ENCODE measurements around the gene LIME1.
A peak's percentile ranks its signal among the peaks of the same experiment; 100 is the strongest.

Gene LIME1

GRCh38 chr20:63693733-63694583, 42.5 kb upstream of the LIME1 start:
- H3K27ac ChIP-seq (ENCODE audit: low read depth, low read length), result no peak overlapping the region
- no peaks in the 10 kb centered on the region for H3K36me3 ChIP-seq (ENCODE audit: control insufficient read depth, insufficient read depth, low read length)
- no peak overlapping the region for H3K9ac ChIP-seq (ENCODE audit: low read length)
- no peaks in the 10 kb centered on the region for H3K27me3 ChIP-seq (ENCODE audit: control insufficient read depth, insufficient read depth, low read length)
- peaks cover 4% of the 10 kb centered on the region for H3K4me1 ChIP-seq (ENCODE audit: control insufficient read depth, insufficient read depth, low read length)
- H3K4me3 ChIP-seq (ENCODE audit: low read length), result no peak overlapping the region

DNA sequence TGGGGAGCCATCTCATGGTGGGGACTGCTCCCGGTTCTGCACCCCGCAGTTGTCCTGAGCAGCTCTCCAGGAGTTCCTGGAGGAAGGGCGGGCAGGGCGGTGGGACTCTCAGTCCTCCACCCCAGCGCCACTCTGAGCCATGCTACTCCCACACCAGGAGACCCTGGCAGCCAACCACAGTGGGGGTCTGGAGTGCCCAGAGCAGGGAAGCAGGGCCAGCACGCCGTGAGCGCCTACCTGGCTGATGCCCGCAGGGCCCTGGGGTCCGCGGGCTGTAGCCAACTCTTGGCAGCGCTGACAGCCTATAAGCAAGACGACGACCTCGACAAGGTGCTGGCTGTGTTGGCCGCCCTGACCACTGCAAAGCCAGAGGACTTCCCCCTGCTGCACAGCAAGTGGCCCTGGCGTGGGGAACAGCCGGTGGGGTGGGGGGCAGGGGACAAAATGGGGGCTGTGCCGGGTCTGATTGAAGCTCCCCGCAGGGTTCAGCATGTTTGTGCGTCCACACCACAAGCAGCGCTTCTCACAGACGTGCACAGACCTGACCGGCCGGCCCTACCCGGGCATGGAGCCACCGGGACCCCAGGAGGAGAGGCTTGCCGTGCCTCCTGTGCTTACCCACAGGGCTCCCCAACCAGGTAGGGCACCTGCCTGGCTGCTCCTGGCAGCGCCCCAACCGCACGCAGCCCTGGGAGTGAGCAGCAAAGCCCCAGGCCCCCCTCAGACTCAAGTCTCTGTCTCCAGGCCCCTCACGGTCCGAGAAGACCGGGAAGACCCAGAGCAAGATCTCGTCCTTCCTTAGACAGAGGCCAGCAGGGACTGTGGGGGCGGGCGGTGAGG, 41.7 kb upstream of the LIME1 start:
- Histone ChIP-seq H3K9ac (ENCODE audit: low read length) (no peak overlapping the region), H3K4me1 (ENCODE audit: control insufficient read depth, insufficient read depth, low read length) (peaks cover 4% of the 10 kb centered on the region), H3K36me3 (ENCODE audit: control insufficient read depth, insufficient read depth, low read length) (no peaks in the 10 kb centered on the region), H3K4me3 (ENCODE audit: low read length) (no peak overlapping the region), H3K27me3 (ENCODE audit: control insufficient read depth, insufficient read depth, low read length) (no peaks in the 10 kb centered on the region), H3K27ac (ENCODE audit: low read depth, low read length) (no peak overlapping the region)

GRCh38 chr20:63695424-63696305, 40.8 kb upstream of the LIME1 start:
- no peaks in the 10 kb centered on the region for H3K27me3 ChIP-seq (ENCODE audit: control insufficient read depth, insufficient read depth, low read length)
- no peak overlapping the region for H3K4me3 ChIP-seq (ENCODE audit: low read length)
- peaks cover 4% of the 10 kb centered on the region for H3K4me1 ChIP-seq (ENCODE audit: control insufficient read depth, insufficient read depth, low read length)
- no peak overlapping the region for H3K9ac ChIP-seq (ENCODE audit: low read length)
- H3K36me3 ChIP-seq (ENCODE audit: control insufficient read depth, insufficient read depth, low read length), result no peaks in the 10 kb centered on the region
- no peak overlapping the region for H3K27ac ChIP-seq (ENCODE audit: low read depth, low read length)

GRCh38 chr20:63696306-63696627, 40.2 kb upstream of the LIME1 start:
- Histone ChIP-seq H3K36me3 (ENCODE audit: control insufficient read depth, insufficient read depth, low read length) (no peaks in the 10 kb centered on the region), H3K27ac (ENCODE audit: low read depth, low read length) (no peak overlapping the region), H3K27me3 (ENCODE audit: control insufficient read depth, insufficient read depth, low read length) (no peaks in the 10 kb centered on the region), H3K9ac (ENCODE audit: low read length) (no peak overlapping the region), H3K4me1 (ENCODE audit: control insufficient read depth, insufficient read depth, low read length) (peaks cover 4% of the 10 kb centered on the region), H3K4me3 (ENCODE audit: low read length) (peak overlapping the region; percentile 34)

DNA sequence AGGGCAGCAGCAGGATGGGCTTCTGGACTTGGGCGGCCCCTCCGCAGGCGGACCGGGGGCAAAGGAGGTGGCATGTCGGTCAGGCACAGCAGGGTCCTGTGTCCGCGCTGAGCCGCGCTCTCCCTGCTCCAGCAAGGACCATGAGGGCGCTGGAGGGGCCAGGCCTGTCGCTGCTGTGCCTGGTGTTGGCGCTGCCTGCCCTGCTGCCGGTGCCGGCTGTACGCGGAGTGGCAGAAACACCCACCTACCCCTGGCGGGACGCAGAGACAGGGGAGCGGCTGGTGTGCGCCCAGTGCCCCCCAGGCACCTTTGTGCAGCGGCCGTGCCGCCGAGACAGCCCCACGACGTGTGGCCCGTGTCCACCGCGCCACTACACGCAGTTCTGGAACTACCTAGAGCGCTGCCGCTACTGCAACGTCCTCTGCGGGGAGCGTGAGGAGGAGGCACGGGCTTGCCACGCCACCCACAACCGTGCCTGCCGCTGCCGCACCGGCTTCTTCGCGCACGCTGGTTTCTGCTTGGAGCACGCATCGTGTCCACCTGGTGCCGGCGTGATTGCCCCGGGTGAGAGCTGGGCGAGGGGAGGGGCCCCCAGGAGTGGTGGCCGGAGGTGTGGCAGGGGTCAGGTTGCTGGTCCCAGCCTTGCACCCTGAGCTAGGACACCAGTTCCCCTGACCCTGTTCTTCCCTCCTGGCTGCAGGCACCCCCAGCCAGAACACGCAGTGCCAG, 39.7 kb upstream of the LIME1 start, which contains the start of gene TNFRSF6B:
Gene TNFRSF6B (plus strand): TSS at position 25 of the 729 bp plus-strand sequence. CDS start 116 bp downstream, at position 141.
- H3K36me3 ChIP-seq (ENCODE audit: control insufficient read depth, insufficient read depth, low read length), result no peaks in the 10 kb centered on the region
- H3K9ac ChIP-seq (ENCODE audit: low read length), result no peak within 1 kb of the TSS
- H3K27ac ChIP-seq (ENCODE audit: low read depth, low read length), result no peak within 1 kb of the TSS
- H3K4me3 ChIP-seq (ENCODE audit: low read length), result peak within 1 kb of the TSS; percentile 34
- peaks cover 4% of the 10 kb centered on the region for H3K4me1 ChIP-seq (ENCODE audit: control insufficient read depth, insufficient read depth, low read length)
- H3K27me3 ChIP-seq (ENCODE audit: control insufficient read depth, insufficient read depth, low read length), result no peaks in the 10 kb centered on the region

- Histone ChIP-seq H3K36me3 (ENCODE audit: control insufficient read depth, insufficient read depth, low read length) (no peaks in the 10 kb centered on the region), H3K4me3 (ENCODE audit: low read length) (no peak overlapping the region), H3K27me3 (ENCODE audit: control insufficient read depth, insufficient read depth, low read length) (no peaks in the 10 kb centered on the region), H3K4me1 (ENCODE audit: control insufficient read depth, insufficient read depth, low read length) (peaks cover 4% of the 10 kb centered on the region), H3K27ac (ENCODE audit: low read depth, low read length) (no peak overlapping the region), H3K9ac (ENCODE audit: low read length) (no peak overlapping the region)
Observed at GRCh38 chr20:63697357-63697867, 39.1 kb upstream of the LIME1 start.

DNA sequence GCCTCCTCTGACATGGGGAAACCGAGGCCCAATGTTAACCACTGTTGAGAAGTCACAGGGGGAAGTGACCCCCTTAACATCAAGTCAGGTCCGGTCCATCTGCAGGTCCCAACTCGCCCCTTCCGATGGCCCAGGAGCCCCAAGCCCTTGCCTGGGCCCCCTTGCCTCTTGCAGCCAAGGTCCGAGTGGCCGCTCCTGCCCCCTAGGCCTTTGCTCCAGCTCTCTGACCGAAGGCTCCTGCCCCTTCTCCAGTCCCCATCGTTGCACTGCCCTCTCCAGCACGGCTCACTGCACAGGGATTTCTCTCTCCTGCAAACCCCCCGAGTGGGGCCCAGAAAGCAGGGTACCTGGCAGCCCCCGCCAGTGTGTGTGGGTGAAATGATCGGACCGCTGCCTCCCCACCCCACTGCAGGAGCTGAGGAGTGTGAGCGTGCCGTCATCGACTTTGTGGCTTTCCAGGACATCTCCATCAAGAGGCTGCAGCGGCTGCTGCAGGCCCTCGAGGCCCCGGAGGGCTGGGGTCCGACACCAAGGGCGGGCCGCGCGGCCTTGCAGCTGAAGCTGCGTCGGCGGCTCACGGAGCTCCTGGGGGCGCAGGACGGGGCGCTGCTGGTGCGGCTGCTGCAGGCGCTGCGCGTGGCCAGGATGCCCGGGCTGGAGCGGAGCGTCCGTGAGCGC, 38.5 kb upstream of the LIME1 start:
- H3K27me3 ChIP-seq (ENCODE audit: control insufficient read depth, insufficient read depth, low read length), result no peaks in the 10 kb centered on the region
- no peaks in the 10 kb centered on the region for H3K36me3 ChIP-seq (ENCODE audit: control insufficient read depth, insufficient read depth, low read length)
- no peak overlapping the region for H3K27ac ChIP-seq (ENCODE audit: low read depth, low read length)
- no peak overlapping the region for H3K4me3 ChIP-seq (ENCODE audit: low read length)
- H3K9ac ChIP-seq (ENCODE audit: low read length), result no peak overlapping the region
- peaks cover 4% of the 10 kb centered on the region for H3K4me1 ChIP-seq (ENCODE audit: control insufficient read depth, insufficient read depth, low read length)

DNA sequence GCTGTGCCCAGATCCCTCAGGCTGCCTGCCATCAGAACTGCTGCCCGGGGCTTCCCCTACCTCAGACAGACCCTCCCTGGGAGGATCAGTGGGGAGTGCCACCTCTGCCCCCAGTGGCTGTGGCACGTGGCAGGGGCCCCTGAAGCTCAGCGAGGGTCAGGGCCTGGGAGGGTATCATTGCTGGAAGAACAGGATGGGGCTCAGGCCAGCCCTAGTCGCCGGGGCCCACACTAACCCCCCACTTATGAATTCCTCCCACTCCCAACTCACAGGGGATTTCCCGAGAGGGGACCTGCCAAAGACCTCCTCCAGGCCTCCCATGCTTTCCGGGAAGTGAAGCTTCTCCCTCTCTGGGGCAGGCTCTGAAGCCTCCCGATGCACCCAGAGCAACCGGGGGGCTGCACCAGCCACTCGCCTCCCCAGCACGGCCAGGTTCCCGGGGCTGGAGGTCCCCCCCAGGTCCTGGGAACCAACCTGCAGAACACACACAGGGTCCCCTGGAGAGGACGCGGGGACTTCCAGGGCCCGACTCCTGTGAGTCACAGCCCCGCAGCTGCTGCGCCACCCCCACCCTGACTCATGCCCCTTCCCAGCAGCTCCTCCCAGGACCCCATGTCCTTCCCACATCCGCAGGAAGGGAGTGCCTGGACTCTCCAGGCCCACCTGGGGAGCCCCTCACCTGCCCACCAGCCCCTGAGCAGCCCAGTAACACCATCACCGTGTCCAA, 37.6 kb upstream of the LIME1 start:
- Histone ChIP-seq H3K27ac (ENCODE audit: low read depth, low read length) (peak overlapping the region; percentile 21), H3K27me3 (ENCODE audit: control insufficient read depth, insufficient read depth, low read length) (no peaks in the 10 kb centered on the region), H3K4me3 (ENCODE audit: low read length) (no peak overlapping the region), H3K36me3 (ENCODE audit: control insufficient read depth, insufficient read depth, low read length) (no peaks in the 10 kb centered on the region), H3K4me1 (ENCODE audit: control insufficient read depth, insufficient read depth, low read length) (peaks cover 4% of the 10 kb centered on the region), H3K9ac (ENCODE audit: low read length) (no peak overlapping the region)

DNA sequence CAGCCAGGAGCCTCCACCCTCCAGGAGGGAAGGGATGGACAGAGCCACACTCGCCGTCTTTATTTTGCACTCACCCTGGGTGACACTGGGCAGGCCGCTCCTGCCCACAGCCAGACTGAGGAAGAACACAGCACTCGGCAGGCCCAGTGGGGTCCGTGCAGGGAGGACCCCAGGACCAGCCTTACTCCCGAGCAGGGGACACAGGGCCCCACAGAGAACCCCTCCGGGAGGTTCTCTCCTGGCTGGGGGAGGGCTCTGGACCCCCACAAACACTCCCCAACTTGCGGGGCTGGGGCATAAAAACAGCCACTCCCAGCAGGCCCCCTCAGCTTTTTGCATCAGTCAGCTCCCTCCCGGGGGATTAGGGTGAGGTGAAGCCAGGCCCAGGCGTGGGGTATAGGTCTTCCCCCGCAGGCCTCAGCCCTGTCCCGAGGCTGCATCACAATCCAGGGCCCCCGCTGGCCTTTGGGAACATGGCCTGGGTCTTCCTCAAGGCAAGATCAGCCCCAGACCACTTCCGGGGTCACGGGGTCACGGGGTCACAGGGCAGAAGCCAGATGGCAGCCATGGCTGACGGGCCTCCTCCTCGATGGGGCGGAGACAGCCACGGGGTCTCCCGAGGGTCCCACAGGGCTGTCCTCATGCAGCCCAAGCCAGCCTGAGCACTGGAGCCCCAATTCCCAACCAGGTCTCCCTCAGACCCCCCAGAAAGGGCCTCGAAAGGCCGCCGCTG, 36.8 kb upstream of the LIME1 start:
- Histone ChIP-seq H3K36me3 (ENCODE audit: control insufficient read depth, insufficient read depth, low read length) (peaks cover 6% of the 10 kb centered on the region), H3K27ac (ENCODE audit: low read depth, low read length) (peak overlapping the region; percentile 21), H3K4me1 (ENCODE audit: control insufficient read depth, insufficient read depth, low read length) (peaks cover 4% of the 10 kb centered on the region), H3K9ac (ENCODE audit: low read length) (no peak overlapping the region), H3K27me3 (ENCODE audit: control insufficient read depth, insufficient read depth, low read length) (no peaks in the 10 kb centered on the region), H3K4me3 (ENCODE audit: low read length) (no peak overlapping the region)

DNA sequence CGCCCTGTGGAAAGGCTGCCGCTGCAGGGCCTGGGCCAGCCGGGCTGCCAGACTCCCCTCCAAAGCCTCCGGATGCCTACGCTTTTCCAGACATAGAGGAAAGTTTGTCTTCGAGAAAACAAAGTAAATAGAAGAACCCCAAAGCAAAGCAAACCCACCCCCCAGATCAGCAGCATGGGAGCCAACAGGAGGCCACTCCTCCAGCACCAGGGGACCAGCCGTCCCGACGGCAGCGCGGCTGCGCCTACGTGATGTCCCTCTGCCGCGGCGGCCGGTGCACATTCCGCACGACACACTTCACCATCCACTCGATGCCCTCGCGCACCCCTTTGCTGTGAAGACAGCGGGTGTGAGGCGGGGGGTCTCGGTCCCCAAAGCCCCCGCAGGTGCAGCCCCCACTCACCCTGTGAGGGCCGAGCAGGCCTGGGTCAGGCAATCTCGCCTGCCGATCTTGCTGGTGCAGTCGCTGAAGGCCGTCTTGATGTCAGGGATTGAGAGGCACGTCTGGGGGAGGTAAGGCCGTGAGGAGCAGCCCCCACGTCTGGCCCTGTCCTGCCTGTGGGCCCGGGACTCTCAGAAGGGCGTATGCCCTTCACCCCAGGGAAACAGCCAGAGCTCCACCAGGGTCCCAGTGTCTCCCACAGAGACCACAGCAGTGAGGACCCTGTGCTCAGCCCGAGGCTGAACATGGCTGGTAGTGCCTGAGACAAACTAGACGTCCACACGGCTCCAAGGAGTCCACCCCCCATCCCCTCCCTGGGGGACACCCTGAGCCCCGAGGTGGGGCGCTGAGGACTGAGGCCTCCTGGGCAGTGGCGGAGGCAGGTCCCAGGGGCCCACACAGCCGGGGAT, 36.0 kb upstream of the LIME1 start:
- Histone ChIP-seq H3K27me3 (ENCODE audit: control insufficient read depth, insufficient read depth, low read length) (no peaks in the 10 kb centered on the region), H3K9ac (ENCODE audit: low read length) (no peak overlapping the region), H3K4me3 (ENCODE audit: low read length) (no peak overlapping the region), H3K4me1 (ENCODE audit: control insufficient read depth, insufficient read depth, low read length) (peaks cover 4% of the 10 kb centered on the region), H3K36me3 (ENCODE audit: control insufficient read depth, insufficient read depth, low read length) (peaks cover 13% of the 10 kb centered on the region), H3K27ac (ENCODE audit: low read depth, low read length) (no peak overlapping the region)
